ENCODE data around the gene CLVS2.
A peak's percentile ranks its signal among the peaks of the same experiment; 100 is the strongest.

CLVS2 gene

DNA sequence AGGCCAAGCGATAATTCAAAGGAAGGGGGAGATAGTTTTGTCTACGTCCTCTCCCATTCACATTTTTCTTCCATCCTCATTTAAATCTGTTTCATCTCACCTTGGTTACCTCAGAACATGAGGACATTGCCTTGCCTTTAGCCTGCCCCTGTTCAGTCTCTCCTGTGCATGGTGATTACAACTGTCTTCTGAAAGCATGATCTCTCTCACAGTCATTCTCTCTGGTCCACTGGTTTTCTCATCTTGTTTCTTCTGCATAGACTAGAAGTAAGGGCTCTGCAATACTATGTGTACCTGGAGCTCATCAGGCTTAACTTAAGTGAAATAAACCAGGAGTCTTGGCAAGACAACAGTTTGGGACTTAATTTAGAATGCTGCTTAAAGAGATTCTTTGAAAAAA is 31.4 kb downstream of the CLVS2 start:
- no peak for DNase-seq

DNA sequence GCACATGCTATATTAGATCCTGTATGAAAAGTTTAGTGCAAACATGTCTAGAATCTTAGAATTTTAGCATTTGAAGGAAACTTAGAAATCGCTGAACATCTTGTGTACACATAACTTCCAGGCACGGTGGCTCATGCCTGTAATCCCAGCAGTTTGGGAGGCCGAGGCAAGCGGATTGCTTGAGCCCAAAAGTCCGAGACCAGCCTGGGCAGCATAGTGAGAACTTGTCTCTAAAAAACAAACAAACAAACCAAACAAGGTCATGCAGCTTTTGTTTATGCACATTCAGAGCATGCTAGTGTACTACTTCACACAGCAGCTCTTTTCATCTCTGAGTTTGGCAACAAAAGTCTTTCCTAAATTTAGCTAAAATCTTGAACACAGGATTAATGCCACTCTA is 32.2 kb downstream of the CLVS2 start:
- DNase-seq, result no peak

DNA sequence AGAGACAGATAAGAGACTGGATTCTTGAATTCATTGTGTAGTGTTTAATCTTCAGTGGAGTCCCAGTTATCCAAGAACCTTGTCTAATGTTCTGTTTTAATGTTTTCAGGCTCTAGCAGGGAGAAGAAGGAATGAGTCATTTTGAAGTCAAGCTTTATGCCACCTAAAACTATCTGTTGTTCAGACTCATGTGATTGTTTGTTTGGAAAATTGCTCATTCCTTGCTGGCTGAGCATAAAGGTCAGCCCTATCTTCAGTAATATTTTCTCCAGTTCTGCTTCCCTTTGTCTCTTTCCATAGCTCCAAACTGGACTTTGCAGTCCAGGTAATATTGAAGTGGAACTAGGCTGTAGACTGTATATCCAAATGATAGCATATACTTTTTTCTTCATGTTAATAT is 34.2 kb downstream of the CLVS2 start:
- peak; percentile 20 for DNase-seq

DNA sequence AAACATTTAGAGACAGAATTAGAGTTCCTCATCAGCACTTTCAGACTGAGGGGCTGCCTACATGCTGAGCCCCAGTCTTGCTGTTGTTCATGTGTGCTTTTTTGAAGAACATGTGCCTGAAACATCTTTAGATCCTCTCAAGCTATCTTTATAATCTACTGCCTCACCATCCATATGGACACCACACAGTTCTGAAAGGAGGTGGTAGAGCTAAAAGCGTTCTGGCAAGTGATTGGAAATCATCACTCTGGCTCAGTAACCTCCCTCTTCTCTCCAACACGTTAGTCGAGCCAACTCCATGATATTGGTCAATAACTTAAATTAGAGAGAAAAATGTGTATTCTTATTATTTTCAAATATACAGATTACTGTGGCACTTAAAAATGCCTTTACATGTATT is 40.6 kb downstream of the CLVS2 start:
- DNase-seq, result no peak

DNA sequence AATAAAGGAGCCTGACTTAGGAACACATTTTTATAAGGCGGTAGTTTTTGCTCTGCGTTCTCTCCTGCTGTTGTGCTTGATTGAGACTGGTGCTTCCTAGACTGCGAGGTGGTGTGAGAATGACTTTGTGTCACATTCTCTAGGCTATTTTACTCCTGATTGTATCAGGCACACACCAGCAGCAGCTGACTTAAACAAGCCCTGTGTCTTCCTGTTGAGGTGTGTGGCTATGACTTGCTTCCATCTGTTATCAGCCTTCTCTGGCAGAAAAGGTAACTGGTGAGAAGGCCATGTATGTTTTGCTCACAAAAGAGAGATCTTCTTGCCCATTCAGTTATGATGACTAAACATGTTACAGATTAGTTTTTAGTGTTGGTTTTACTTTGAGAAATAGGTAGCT is 43.4 kb downstream of the CLVS2 start:
- DNase-seq, result no peak

DNA sequence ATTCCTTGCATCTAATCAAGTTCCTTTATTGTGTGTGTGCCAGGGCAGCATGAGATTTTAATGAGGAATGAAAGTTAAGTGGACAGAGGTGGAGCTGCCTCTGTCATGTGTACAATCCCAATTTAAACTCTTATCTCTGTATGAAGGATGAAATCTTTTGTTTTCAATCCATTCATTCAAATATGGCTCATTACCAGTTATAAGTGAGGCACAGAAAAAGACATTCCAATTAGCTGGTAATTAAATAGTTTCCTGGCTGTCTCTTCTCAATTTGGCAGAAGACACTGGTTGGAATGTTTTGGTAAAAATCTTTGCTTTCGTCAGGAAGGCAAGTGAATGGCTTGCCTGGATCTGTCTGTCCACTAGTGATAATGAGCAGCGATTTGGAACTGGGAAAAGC is 46.4 kb downstream of the CLVS2 start:
- no peak for DNase-seq

DNA sequence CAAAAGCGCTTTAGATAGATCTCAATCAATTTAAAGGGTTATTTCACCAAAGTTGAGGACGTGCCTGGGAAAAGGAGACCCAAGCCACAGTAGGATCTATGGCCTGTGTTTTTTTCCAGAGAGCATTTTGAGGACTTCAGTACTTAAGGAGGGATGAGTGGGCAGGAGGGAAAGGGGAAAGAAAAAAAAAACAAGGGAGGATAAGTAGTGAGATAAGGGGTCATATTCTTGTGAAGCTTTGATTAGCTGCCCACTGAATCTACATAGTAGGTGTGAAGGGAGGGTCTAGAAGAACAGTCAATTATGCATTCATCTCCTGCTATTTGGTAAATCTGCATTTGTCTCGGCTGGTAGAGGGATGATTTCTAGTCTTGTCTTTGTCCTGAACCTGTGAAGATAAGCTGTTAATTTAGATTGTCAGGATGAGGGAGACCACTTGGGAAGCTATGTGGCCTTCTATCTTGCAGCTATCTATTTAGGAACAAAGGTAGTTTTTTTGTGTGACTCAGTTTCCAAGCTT is 48.4 kb downstream of the CLVS2 start:
- no peak for DNase-seq

DNA sequence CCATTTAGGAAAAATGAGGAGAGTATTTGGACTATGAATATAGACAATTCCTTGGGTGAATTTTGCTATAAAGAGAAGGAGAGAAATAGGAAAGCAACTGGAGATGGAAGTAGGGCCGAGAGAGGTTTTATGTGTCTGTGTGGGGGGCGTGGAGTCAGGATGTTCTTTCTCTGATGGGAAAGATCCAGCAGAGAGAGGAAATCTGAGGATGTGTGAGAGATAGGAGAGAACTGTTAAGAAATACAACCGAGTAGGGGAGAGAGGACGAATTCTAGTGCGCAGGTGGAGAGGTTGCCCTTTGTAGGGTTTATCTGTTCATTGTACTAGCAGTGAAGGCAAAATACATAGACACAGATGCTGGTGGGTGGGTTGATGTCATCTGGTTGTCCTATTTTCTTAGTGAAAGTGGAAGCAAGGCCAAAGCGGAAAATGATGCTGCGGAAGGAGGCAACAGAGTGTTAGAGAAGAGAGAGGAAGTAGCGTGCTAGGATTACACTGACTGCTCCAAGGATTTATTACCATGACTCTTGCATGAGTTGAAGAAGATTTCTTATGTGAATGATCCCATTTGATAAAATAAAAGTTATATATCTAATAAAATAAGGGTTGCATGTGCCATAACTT is 57.7 kb downstream of the CLVS2 start:
- DNase-seq, result no peak

DNA sequence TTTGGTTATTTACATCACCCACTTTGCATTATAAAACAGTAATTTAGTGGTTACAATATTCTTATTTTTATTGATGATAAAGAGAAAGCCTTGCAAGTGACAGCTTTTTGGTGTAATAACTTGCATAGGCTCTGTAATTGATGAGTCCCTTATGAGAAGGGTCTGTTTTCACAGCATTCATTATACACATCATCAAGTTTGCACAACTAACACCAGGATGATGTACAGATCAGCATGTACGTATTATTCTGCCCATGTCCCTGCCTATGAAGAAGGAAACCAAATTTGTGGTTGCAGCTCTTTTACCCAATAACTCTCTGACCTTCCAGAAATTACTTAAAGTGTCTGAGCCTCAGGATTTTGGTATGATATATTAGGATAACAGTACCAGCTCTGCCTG is 59.2 kb downstream of the CLVS2 start:
- no peak for DNase-seq

DNA sequence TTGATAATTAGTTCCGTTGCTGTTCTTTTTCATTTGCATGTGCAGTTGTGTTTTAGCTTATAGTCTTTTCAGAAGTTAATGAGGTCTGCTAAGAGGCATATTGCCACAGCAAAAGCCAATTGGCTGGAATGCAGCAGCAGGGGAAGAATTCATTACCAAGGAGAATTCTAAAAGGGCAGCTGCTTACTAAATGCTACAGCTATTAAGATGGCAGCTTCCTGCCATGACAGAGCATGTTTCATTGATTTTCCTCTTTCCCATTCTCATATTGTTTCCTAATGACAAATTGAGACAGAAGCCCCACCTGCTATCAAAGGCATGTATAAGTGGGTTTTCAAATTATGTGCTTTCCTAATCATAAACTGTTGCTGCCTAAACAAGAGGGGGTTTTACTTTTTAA is 66.6 kb downstream of the CLVS2 start:
- no peak for DNase-seq

DNA sequence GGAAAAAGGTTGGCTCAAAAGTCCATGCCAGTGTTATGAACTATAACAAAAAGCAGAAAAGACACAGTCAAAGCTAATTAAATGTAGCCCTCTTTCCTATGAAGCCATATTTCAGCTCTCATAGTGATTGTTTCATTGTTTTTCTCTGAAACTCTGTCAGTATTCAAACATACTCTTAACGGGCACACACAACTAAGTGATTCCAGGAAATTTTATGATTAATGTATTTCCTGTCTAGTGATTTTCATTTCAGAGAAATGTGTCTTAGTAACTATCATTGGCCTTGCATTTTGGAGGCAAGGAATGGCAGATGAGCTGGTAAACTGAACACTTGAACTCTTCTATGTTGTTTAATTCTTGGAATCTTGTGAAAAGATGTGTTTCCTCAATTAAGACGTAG is 68.0 kb downstream of the CLVS2 start:
- no peak for DNase-seq

DNA sequence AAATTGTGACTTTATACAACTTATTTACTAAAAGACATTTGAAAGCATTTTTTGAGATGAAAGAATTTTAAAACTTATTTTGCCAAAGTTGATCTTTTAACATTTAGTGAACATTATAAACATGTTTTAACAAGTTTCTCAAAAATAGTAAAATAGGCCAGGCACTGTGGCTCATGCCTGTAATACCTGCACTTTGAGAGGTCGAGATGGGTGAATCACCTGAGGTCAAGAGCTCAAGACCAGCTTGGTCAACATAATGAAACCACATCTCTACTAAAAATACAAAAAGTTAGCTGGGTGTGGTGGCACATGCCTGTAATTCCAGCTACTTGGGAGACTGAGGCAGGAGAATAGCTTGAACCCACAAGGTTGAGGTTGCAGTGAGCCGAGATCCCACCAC is 78.6 kb downstream of the CLVS2 start:
- DNase-seq, result peak; percentile 13

DNA sequence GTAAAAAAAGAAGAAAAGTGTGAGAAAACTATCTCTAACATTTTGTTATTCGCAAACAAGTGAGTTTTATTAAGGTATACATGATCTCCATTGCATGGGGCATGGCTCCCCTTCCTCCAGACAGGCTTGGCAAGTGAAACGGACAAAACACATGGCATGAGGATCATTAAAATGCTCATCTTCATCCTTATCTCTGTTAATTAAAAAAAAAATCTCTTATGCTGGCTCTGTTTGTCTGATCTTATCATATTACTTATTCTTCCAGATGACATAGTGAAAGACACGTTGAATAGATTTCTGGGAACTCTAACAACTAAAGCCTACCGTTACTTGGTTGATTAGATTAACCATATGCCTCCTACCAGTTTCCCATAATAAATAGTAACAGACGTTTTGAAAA is 89.4 kb downstream of the CLVS2 start:
- DNase-seq, result no peak

DNA sequence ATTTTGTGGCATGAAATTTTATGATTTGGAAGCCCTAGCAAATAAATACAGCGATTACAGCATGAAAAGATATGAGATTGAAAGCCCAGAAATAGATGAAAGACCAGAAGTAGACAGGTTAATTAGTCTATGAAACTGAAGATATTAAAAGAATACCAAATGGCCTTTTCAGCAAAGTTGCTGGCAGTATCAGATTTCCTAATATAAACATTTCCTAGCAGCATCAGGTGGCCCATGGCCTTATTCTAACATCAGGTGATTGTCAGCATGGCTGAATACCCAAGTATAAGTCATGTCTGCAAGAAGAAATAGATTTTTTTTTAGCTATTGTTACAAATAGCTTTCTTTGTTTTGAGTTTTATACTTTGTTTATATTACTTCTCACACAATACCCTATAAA is 93.2 kb downstream of the CLVS2 start:
- peak; percentile 64 for DNase-seq

DNA sequence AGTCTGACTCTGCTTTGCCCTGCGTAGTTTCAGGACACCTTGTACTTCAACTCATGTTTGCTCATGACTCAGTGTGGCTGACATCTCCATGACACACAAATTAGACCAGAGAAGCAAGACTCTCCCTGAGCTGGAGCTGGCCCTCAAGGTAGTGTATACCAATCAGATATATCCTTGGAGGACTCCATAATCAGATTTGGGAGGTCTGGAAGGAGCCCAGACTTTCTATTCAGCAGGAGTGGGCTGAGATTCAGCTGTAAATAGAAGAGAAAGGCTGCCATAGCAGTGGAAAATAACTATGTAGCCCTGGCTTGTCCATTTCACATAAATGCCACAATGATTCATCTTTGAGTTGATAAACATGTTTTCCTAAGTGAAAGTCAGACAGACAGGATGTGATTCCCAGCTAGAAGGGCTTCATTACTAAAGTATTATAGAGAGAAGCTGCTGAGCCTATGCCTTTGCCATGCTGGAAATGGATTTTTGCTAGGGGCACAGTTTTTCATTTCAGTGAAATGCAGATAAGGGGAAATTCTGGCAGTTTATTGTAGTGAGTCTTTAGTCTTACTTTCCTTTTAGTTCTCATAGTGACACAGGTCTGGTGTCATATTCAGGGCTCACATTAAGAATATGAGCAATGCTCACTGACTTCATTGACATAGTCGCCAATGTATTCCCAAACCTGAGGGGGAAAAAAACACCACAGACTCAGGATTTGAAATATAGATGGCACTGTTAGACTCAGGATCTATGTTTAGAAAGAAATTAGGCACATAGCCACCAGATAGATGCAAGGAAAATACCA is 95.3 kb downstream of the CLVS2 start:
- peak; percentile 82 for DNase-seq

DNA sequence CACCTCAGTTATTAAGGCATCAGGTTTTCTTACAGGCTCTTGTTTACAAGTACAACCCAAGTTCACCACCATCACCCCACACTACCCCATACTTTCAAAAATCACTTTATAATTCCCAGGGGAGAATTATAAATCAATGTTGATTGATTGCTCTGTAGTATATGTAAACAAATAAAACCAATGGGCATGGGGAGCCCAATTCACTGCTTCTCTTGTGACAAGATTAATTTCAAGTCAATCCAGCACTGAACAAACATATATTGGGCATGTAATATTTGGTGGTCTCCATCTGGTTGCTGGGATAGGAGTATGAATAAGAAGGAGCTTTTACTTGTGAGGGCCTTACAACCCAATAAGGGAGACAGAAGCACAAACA is 95.8 kb downstream of the CLVS2 start:
- DNase-seq, result peak; percentile 1

DNA sequence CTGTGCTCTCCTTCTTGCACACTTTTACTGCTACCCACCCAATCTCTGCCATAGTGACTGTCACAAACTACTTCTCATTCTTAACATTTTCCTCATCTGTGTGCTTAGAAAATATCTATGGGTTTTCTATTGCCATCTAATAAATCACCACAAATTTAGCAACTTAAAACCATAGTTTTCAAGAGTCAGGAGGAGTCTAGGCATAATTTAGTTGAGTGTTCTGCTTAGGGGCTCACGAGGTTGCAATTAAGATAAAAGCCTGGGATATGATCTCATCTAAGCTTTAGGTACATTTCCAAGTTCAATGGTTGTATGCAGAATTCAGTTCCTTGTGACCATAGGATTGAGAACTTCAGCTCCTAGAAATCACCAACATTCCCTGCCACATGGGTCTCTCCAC is 98.8 kb downstream of the CLVS2 start:
- no peak for DNase-seq

DNA sequence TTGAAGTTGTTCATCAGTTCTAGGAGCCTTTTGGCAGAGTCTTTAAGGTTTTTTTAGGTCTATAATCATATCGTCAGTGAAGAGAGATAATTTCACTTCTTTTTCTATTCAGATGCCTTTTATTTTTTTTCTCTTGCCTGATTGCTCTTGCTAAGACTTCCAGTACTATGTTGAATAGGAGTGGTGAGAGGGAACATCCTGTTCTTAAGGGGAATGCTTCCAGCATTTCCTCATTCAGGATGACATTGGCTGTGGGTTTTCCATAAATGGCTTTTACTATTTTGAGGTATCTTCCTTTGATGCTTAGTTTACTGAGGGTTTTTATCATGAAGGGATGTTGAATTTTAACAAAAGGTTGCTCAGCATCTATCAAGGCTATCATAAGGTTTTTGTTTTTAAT is 109.5 kb downstream of the CLVS2 start:
- peak; percentile 3 for DNase-seq

DNA sequence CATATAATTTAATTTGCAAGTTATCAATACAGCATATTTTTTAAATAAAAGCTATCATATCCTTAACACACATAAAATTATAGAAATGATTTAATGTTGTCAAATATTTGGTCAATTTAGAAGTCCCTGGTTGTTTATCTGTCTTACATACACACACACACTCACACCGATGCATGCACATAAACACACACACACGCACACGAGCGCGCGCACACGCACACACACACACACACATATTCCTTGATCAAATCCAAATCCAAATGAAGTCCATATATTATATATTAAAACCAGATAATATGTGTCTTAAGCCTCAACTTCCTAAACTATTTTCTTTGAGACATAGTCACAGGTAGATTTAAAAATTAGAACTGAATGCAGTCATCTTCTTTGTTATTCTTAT is 120.3 kb downstream of the CLVS2 start:
- DNase-seq, result no peak

DNA sequence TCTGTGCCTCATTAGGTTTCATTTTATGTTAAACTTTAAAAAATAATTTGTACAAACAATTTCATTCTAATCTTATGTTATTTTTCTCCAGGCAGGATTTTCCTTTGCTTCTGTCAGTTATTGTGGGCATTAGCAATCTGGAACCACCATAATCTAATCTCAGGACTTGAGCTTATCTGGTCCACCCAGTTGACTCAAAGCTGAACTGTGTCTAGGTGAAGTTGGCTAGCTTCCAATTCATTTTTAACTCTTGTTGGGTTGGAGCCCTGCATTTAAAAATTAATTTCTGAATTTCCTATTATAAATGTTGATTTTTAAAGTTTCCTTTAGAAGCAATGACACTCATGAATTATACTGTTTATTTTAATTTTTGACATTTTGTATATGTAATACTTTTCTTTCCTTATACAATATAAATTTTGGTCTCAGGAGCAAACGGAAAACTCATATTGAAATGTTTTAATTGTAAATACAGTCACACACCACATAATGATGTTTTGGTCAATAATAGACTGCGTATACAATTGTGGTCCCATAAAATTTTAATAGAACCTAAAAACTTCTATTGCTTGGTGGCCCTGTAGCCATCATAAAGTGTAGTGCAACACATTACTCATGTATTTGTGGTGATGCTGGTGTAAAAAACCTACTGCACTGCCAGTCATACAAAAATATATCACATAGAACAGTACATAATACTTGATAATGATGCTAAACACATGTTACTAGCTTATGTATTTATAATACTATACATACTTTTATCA is 121.3 kb downstream of the CLVS2 start:
- no peak for DNase-seq

DNA sequence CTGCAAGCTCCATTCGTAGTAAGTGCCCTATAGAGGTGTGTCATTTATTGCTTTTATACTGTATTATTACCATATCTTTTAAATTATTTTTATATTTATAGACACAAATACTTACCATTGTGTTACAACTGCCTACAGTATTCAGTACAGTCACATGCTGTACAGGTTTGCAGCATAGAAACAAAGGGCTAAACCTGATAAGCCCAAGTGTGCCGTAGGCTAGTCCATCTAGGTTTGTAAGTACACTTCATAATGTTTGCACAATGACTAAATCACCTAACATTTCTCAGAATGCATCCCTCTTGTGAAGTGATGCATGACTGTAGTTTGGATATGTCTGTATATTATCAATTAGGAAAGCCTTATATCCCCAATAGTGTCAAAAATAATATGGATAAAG is 122.8 kb downstream of the CLVS2 start:
- peak; percentile 86 for DNase-seq
